Keratinocyte (primary cell): ENCODE data around the gene FAM161A.

Experiments used
- CTCF ChIP-seq, 3 experiments: IDR thresholded peaks in 1 of 3; conservative IDR thresholded peaks in 1 of 3; optimal IDR thresholded peaks in 1 of 3; 2 replicates in 2 of 3; 3 replicates in 1 of 3; pipeline versions ENCODE3 to v1.5.1; 2011; ENCODE audit warnings: low read length in 3 of 3, mild to moderate bottlenecking in 3 of 3, moderate library complexity in 2 of 3, control low read depth in 1 of 3, inconsistent platforms in 1 of 3; ENCODE audit not compliant: insufficient read depth in 2 of 3; ENCODE audit errors: extremely low read depth in 1 of 3
- EZH2 ChIP-seq: IDR thresholded peaks from one replicate; pipeline ENCODE4 v1.6.1; 2012; ENCODE audit warnings: inconsistent platforms, mild to moderate bottlenecking, low read length, moderate library complexity

- TF ChIP-seq CTCF (optimal IDR thresholded peaks at IDR 0.05 in 1 of 3, IDR thresholded peaks at IDR 0.05 in 1 of 3, conservative IDR thresholded peaks at IDR 0.05 in 1 of 3; ENCODE audit: extremely low read depth in 1 of 3, insufficient read depth in 2 of 3, low read length in 3 of 3) (no peak), EZH2 (no peak)
These were observed 8.5 kb downstream of the FAM161A start for GRCh38 chr2:61845320-61845719.
